K562 (cell line): Measurements from ENCODE around the gene DOLPP1. TPM values are rescaled to one million over a fixed set of nuclear protein-coding genes. Genes with fewer than 3 reads are reported as not detected.

Experiments
- BHLHE40 ChIP-seq: IDR thresholded peaks from 2 replicates; pipeline ENCODE4 v1.6.1; 2011; ENCODE audit warnings: low read length, improper control_type of control experiment
- BRF2 ChIP-seq: IDR thresholded peaks from 3 replicates; pipeline ENCODE4 v1.6.1; 2011; ENCODE audit warnings: borderline replicate concordance, mild to moderate bottlenecking; ENCODE audit not compliant: insufficient read length, insufficient read depth
- CREB1 ChIP-seq, 2 experiments: sonication (generic) in 1 of 2; formaldehyde crosslinking in 1 of 2; IDR thresholded peaks; 2 replicates each; pipeline versions ENCODE4 v1.6.1 to v1.8.0; 2012 to 2022; ENCODE audit warnings: inconsistent platforms in 1 of 2, mild to moderate bottlenecking in 1 of 2, missing genetic modification reagents in 1 of 2, moderate library complexity in 1 of 2
- EGR1 ChIP-seq: fragments of 450-650 bp; conservative IDR thresholded peaks from 2 replicates; pipeline ENCODE4 v1.6.1; 2017; ENCODE audit warnings: mild to moderate bottlenecking
- ELF4 ChIP-seq: fragments of 450-650 bp; formaldehyde crosslinking; IDR thresholded peaks from 2 replicates; pipeline ENCODE4 v1.4.0; 2022; ENCODE audit warnings: missing genetic modification characterization
- L3MBTL2 ChIP-seq: fragments of 450-650 bp; IDR thresholded peaks from 2 replicates; pipeline ENCODE4 v1.6.1; 2016; ENCODE audit warnings: mild to moderate bottlenecking, moderate library complexity
- MYBL2 ChIP-seq, 2 experiments: fragments of 450-650 bp in 1 of 2; sonication (generic) in 1 of 2; formaldehyde crosslinking in 1 of 2; IDR thresholded peaks; 2 replicates each; pipeline versions ENCODE4 v1.6.1 to v1.8.1; 2017 to 2022; ENCODE audit warnings: borderline replicate concordance in 1 of 2, inconsistent platforms in 1 of 2, low read depth in 1 of 2, mild to moderate bottlenecking in 1 of 2, missing genetic modification reagents in 1 of 2, moderate library complexity in 1 of 2
- MYC ChIP-seq, 2 experiments: fragments of 250-450 bp in 1 of 2; sonication (Bioruptor Pico) in 1 of 2; IDR thresholded peaks; 2 replicates each; pipeline versions ENCODE4 v1.5.1 to v1.6.1; 2012 to 2021; ENCODE audit warnings: low read depth in 2 of 2, borderline replicate concordance in 1 of 2, improper control_type of control experiment in 1 of 2, low read length in 1 of 2, mild to moderate bottlenecking in 1 of 2, moderate library complexity in 1 of 2
- POLR3A ChIP-seq: IDR thresholded peaks from 2 replicates; pipeline ENCODE4 v1.6.1; 2011; ENCODE audit warnings: borderline replicate concordance, mild to moderate bottlenecking, moderate library complexity; ENCODE audit not compliant: insufficient read length, insufficient read depth; ENCODE audit errors: extremely low read depth
- PTRF ChIP-seq: fragments of 450-650 bp; IDR thresholded peaks from 2 replicates; pipeline ENCODE4 v1.6.1; 2016; ENCODE audit warnings: mild to moderate bottlenecking, missing genetic modification characterization, missing compliant biosample characterization
- RBM34 ChIP-seq: fragments of 200-400 bp; formaldehyde crosslinking; IDR thresholded peaks from 2 replicates; pipeline ENCODE4 v1.6.1; 2018; ENCODE audit warnings: low read length, borderline replicate concordance; ENCODE audit not compliant: insufficient read depth
- ZBTB11 ChIP-seq, 3 experiments: fragments of 200-800 bp in 1 of 3; fragments of 250-450 bp in 1 of 3; fragments of 450-650 bp in 1 of 3; sonication (Bioruptor Pico) in 1 of 3; sonication (Bioruptor generic) in 1 of 3; formaldehyde crosslinking in 1 of 3; IDR thresholded peaks; 2 replicates each; pipeline versions ENCODE4 v1.6.1 to v1.8.0; 2016 to 2022; ENCODE audit warnings: mild to moderate bottlenecking in 2 of 3, missing genetic modification characterization in 2 of 3, missing compliant biosample characterization in 1 of 3, moderate library complexity in 1 of 3
- ZNF431 ChIP-seq: sonication (generic); formaldehyde crosslinking; IDR thresholded peaks from 2 replicates; pipeline ENCODE4 v1.8.0; 2022; ENCODE audit warnings: mild to moderate bottlenecking, missing genetic modification reagents
- ZNF445 ChIP-seq: fragments of 250-450 bp; sonication (Bioruptor Pico); IDR thresholded peaks from 2 replicates; pipeline ENCODE4 v1.4.0; 2020; ENCODE audit warnings: low read depth, mild to moderate bottlenecking, moderate library complexity
- ZNF561 ChIP-seq: fragments of 450-650 bp; formaldehyde crosslinking; conservative IDR thresholded peaks from 2 replicates; pipeline ENCODE4 v1.4.0; 2020; ENCODE audit warnings: mild to moderate bottlenecking, moderate library complexity
- ZNF696 ChIP-seq: fragments of 250-450 bp; sonication (Bioruptor Pico); conservative IDR thresholded peaks from 2 replicates; pipeline ENCODE4 v1.4.0; 2020; ENCODE audit warnings: mild to moderate bottlenecking, moderate library complexity
- polyA plus RNA-seq, 8 experiments: library from polyadenylated mRNA; depleted of rRNA in 4 of 8; stranded (reverse) in 5 of 8; unstranded in 3 of 8; fragments of >200 nt; fragmentation: Nextera tagmentation in 2 of 8; fragmentation: Illumina TruSeq in 1 of 8; extraction: Ambion mirVana in 2 of 8; extraction: Trizol in 1 of 8; gene quantifications; 2 replicates each; pipeline versions ENCODE4 v1.2.1 to v1.2.3, GENCODE V29; 2011 to 2014; ENCODE audit warnings: inconsistent platforms in 1 of 8, missing spikeins in 1 of 8
- total RNA-seq, 7 experiments: library from RNA; depleted of rRNA in 6 of 7; stranded (reverse); fragments of >200 nt in 6 of 7; fragmentation: Illumina TruSeq in 2 of 7; extraction: Trizol in 2 of 7; gene quantifications; 2 replicates each; pipeline versions ENCODE4 v1.2.1 to v1.2.3, GENCODE V29; 2011 to 2021; ENCODE audit warnings: low replicate concordance in 1 of 7
- TF ChIP-seq, protein P1 (sequence below): fragments of 450-650 bp; conservative IDR thresholded peaks from 2 replicates; pipeline ENCODE4 v1.6.1; 2016; ENCODE audit warnings: missing genetic modification characterization, low read depth, mild to moderate bottlenecking, control low read depth, missing compliant biosample characterization
- TF ChIP-seq, protein P2 (sequence below): sonication (generic); formaldehyde crosslinking; IDR thresholded peaks from 2 replicates; pipeline ENCODE4 v1.9.0; 2022; ENCODE audit warnings: mild to moderate bottlenecking, missing genetic modification reagents

DOLPP1 gene
- total and polyA plus RNA-seq, 9 of the 15 experiments (the other 6 are each of a cell fraction or from before 2014, with no cell fraction given) = 3.0 to 39.8 (median 30.5) TPM

GRCh38 chr9:129068990-129069861 lies 11.7 kb upstream of the DOLPP1 start (continued):
- TF ChIP-seq ZBTB11 (CRISPR knock-in tag; IDR thresholded peaks at IDR 0.05) (peak in 1 of 3 experiments; percentile 90; a peak in 2 of 6 replicates), MYC (IDR thresholded peaks at IDR 0.05; ENCODE audit: low read depth, low read length) (peak; percentile 99), MYC (CRISPR knock-in tag; IDR thresholded peaks at IDR 0.05; ENCODE audit: borderline replicate concordance, low read depth) (peak; percentile 75; the same call in 1 of the 2 replicates), ZNF445 (CRISPR knock-in tag) (no peak; the same call in 1 of the 2 replicates), ZNF696 (CRISPR knock-in tag) (no peak), BRF2 (no peak), EGR1 (peak; percentile 26; the same call in 1 of the 2 replicates), CREB1 (IDR thresholded peaks at IDR 0.05) (peak; percentile 84), CREB1 (CRISPR knock-in tag; IDR thresholded peaks at IDR 0.05) (peak; percentile 77), BHLHE40 (peak; percentile 97), MYBL2 (IDR thresholded peaks at IDR 0.05; ENCODE audit: low read depth) (no peak), MYBL2 (CRISPR knock-in tag; IDR thresholded peaks at IDR 0.05; ENCODE audit: borderline replicate concordance) (no peak), ZNF431 (CRISPR knock-in tag) (peak; percentile 65; the same call in 1 of the 2 replicates), L3MBTL2 (peak; percentile 99), ZNF561 (CRISPR knock-in tag) (no peak), ELF4 (CRISPR knock-in tag) (peak; percentile 8; the same call in 1 of the 2 replicates), POLR3A (no peak), PTRF (no peak), RBM34 (no peak)
- TF ChIP-seq, protein P1, sequence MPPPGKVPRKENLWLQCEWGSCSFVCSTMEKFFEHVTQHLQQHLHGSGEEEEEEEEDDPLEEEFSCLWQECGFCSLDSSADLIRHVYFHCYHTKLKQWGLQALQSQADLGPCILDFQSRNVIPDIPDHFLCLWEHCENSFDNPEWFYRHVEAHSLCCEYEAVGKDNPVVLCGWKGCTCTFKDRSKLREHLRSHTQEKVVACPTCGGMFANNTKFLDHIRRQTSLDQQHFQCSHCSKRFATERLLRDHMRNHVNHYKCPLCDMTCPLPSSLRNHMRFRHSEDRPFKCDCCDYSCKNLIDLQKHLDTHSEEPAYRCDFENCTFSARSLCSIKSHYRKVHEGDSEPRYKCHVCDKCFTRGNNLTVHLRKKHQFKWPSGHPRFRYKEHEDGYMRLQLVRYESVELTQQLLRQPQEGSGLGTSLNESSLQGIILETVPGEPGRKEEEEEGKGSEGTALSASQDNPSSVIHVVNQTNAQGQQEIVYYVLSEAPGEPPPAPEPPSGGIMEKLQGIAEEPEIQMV (tag) = no peak; the same call in 1 of the 2 replicates
- TF ChIP-seq, protein P2, sequence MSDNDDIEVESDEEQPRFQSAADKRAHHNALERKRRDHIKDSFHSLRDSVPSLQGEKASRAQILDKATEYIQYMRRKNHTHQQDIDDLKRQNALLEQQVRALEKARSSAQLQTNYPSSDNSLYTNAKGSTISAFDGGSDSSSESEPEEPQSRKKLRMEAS (CRISPR knock-in tag) = peak; percentile 100
